Breast epithelium (tissue), 4 donors: ENCODE results near the gene FUT8. TPM values are rescaled to one million over a fixed set of nuclear protein-coding genes. Genes with fewer than 3 reads are reported as not detected.
"Not testable (repeated sequence)": the region's sequence is repeated elsewhere in the genome, so short reads cannot be mapped to it uniquely, and the experiment has no call there.

Experiments
- DNase-seq, 2 donors: peaks; one replicate each; pipeline ENCODE4 v3.0.0-alpha.2; 2019; ENCODE audit warnings: low spot score in 2 of 2
- H3K27ac ChIP-seq, 2 donors: fragments of 200-600 bp; sonication (generic) in 1 of 2; one replicate each; pipeline ENCODE4 v1.5.1; 2016 to 2019; ENCODE audit warnings: mild to moderate bottlenecking in 1 of 2
- H3K27me3 ChIP-seq, 2 donors: fragments of 200-600 bp; sonication (generic) in 1 of 2; one replicate each; pipeline versions ENCODE4 v1.5.1 to v1.6.0; 2017 to 2019; ENCODE audit warnings: control low read depth in 1 of 2, mild to moderate bottlenecking in 1 of 2
- H3K36me3 ChIP-seq: fragments of 200-600 bp; one replicate; pipeline ENCODE4 v1.5.1; 2019
- H3K4me1 ChIP-seq, 2 donors: fragments of 200-600 bp; sonication (generic); one replicate each; pipeline ENCODE4 v1.5.1; 2016 to 2019; ENCODE audit warnings: control low read depth in 1 of 2
- H3K4me3 ChIP-seq, 3 donors: fragments of 200-600 bp; sonication (generic); 1 replicate in 2 of 3; 2 replicates in 1 of 3; pipeline ENCODE4 v1.5.1; 2016 to 2019; ENCODE audit warnings: mild to moderate bottlenecking in 3 of 3, moderate library complexity in 2 of 3
- H3K9me3 ChIP-seq, 2 donors: fragments of 200-600 bp; sonication (generic) in 1 of 2; one replicate each; pipeline ENCODE4 v1.5.1; 2016 to 2019; ENCODE audit warnings: control low read depth in 1 of 2
- POLR2A ChIP-seq: fragments of 450-650 bp; IDR thresholded peaks from one replicate; pipeline ENCODE4 v1.6.1; 2016; ENCODE audit warnings: antibody characterized with exemption, mild to moderate bottlenecking, moderate library complexity
- POLR2AphosphoS5 ChIP-seq, 3 donors: sonication (generic); formaldehyde crosslinking; IDR thresholded peaks; one replicate each; pipeline ENCODE4 v1.6.1; 2017; ENCODE audit warnings: antibody characterized with exemption in 3 of 3
- intact Hi-C: fragments of 100-400 bp; cut with DNase I; formaldehyde crosslinking; loops from one replicate; pipeline ENCODE4 v1.15.1; 2023; ENCODE audit warnings: low total_unique reads
- total RNA-seq, 3 donors: library from RNA; depleted of rRNA; stranded (reverse); fragments of >200 nt; gene quantifications; one replicate each; pipeline ENCODE4 v1.1.0, GENCODE V29; 2016
- TF ChIP-seq, protein P1 (sequence below), 3 donors: fragments of 450-650 bp; IDR thresholded peaks; one replicate each; pipeline ENCODE4 v1.5.1; 2016 to 2017; ENCODE audit warnings: antibody characterized with exemption in 3 of 3, mild to moderate bottlenecking in 3 of 3, moderate library complexity in 3 of 3

The FUT8 gene
- total RNA-seq, 3 donors from 2014 or later = 36.3 to 69.1 (median 47.2) TPM

DNA sequence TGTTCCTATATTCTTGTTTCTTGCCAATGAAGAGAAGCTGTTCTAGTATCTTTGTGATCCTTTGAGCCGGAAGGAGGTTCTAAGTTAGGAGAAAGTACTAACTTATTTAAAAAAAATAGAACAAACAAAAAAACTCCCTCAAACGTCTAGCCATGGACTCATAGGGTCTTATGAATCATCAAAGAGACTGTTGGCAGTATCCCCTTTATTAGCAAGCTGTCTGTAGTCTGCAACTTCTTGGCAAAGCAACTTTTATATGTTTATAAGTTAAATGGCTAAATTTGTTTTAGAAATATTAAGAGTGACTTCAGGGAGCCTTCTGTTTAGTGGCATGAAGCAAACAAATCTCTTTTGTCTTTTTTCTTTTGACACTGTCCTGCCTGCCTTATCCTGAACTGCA lies 291.9 kb downstream of the FUT8 start:
- H3K27me3 ChIP-seq = no peaks in the 10 kb centered on the region
- DNase-seq = no peak
- intact Hi-C loops = no loop called here
- no peak overlapping the region for H3K4me3 ChIP-seq
- H3K27ac ChIP-seq = no peak overlapping the region
- no peak for TF ChIP-seq POLR2AphosphoS5 (IDR thresholded peaks at IDR 0.05)
- TF ChIP-seq, protein P1, sequence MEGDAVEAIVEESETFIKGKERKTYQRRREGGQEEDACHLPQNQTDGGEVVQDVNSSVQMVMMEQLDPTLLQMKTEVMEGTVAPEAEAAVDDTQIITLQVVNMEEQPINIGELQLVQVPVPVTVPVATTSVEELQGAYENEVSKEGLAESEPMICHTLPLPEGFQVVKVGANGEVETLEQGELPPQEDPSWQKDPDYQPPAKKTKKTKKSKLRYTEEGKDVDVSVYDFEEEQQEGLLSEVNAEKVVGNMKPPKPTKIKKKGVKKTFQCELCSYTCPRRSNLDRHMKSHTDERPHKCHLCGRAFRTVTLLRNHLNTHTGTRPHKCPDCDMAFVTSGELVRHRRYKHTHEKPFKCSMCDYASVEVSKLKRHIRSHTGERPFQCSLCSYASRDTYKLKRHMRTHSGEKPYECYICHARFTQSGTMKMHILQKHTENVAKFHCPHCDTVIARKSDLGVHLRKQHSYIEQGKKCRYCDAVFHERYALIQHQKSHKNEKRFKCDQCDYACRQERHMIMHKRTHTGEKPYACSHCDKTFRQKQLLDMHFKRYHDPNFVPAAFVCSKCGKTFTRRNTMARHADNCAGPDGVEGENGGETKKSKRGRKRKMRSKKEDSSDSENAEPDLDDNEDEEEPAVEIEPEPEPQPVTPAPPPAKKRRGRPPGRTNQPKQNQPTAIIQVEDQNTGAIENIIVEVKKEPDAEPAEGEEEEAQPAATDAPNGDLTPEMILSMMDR (IDR thresholded peaks at IDR 0.05) = no peak
- TF ChIP-seq POLR2A = no peak
- no peaks in the 10 kb centered on the region for H3K36me3 ChIP-seq
- no peaks in the 10 kb centered on the region for H3K4me1 ChIP-seq
- peaks cover 6 to 7% of the 10 kb centered on the region in 2 donors for H3K9me3 ChIP-seq

- TF ChIP-seq POLR2AphosphoS5 (IDR thresholded peaks at IDR 0.05) (no peak), POLR2A (no peak)
- TF ChIP-seq, protein P1 (IDR thresholded peaks at IDR 0.05) = no peak
- peaks cover 6 to 7% of the 10 kb centered on the region in 2 donors for H3K9me3 ChIP-seq
- no peaks in the 10 kb centered on the region for H3K36me3 ChIP-seq
- H3K4me1 ChIP-seq = no peaks in the 10 kb centered on the region
- intact Hi-C loops = no loop called here
- no peaks in the 10 kb centered on the region for H3K27me3 ChIP-seq
- no peak for DNase-seq
- H3K4me3 ChIP-seq = no peak overlapping the region
- H3K27ac ChIP-seq = no peak overlapping the region
Measured at GRCh38 chr14:65704850-65705249, 292.3 kb downstream of the FUT8 start.

DNA sequence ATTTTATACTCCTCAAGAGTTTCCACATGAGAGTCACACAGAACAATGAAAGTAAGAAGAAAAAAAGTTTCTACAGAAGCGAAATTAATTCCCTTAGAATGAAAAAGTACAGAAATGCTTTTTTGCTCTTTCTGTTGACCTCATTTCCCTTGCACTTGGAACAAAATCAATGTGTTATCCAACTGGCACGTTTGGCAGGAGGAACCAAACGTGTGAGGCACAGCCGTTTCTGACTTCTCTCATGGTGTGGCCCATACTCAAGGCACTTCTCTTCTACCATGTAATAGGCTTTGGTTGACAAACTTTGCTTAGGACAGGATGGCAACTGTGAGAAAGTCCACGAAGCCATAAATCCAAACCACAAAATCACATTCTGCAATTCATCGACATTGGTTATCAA lies 297.0 kb downstream of the FUT8 start:
- TF ChIP-seq POLR2AphosphoS5 (IDR thresholded peaks at IDR 0.05) (no peak), POLR2A (no peak)
- TF ChIP-seq, protein P1 (IDR thresholded peaks at IDR 0.05) = no peak
- no peaks in the 10 kb centered on the region for H3K4me1 ChIP-seq
- H3K27ac ChIP-seq = no peak overlapping the region
- no peak overlapping the region for H3K4me3 ChIP-seq
- DNase-seq = no peak
- H3K9me3 ChIP-seq = peaks cover 6 to 14% of the 10 kb centered on the region in 2 donors
- H3K27me3 ChIP-seq = no peaks in the 10 kb centered on the region
- H3K36me3 ChIP-seq = no peaks in the 10 kb centered on the region
- intact Hi-C loops = no loop called here

GRCh38 chr14:65716813-65717212 lies 304.3 kb downstream of the FUT8 start:
- intact Hi-C loops, H3K36me3 ChIP-seq, DNase-seq, H3K27me3 ChIP-seq, H3K4me3 ChIP-seq, H3K27ac ChIP-seq, H3K4me1 ChIP-seq: not testable (repeated sequence)
- H3K9me3 ChIP-seq = peaks cover 9 to 20% of the 10 kb centered on the region in 2 donors

GRCh38 chr14:65717384-65717915 lies 304.9 kb downstream of the FUT8 start:
- intact Hi-C loops, H3K27me3 ChIP-seq, H3K36me3 ChIP-seq, DNase-seq, H3K27ac ChIP-seq, H3K4me3 ChIP-seq, H3K4me1 ChIP-seq: not testable (repeated sequence)
- peaks cover 9 to 20% of the 10 kb centered on the region in 2 donors for H3K9me3 ChIP-seq

- H3K27me3 ChIP-seq = no peaks in the 10 kb centered on the region
- H3K36me3 ChIP-seq = no peaks in the 10 kb centered on the region
- H3K27ac ChIP-seq = no peak overlapping the region
- TF ChIP-seq, protein P1 (IDR thresholded peaks at IDR 0.05) = no peak
- TF ChIP-seq POLR2A = no peak
- H3K9me3 ChIP-seq = peaks cover 9 to 20% of the 10 kb centered on the region in 2 donors
- H3K4me3 ChIP-seq = no peak overlapping the region
- intact Hi-C loops = no loop called here
- H3K4me1 ChIP-seq = no peaks in the 10 kb centered on the region
- DNase-seq = no peak
Measured at GRCh38 chr14:65718629-65719028, 306.1 kb downstream of the FUT8 start.
